GM23338 (cell line): ENCODE results near the gene SYT7. TPM values are rescaled to one million over a fixed set of nuclear protein-coding genes. Genes with fewer than 3 reads are reported as not detected.
A peak's percentile ranks its signal among the peaks of the same experiment; 100 is the strongest.

Source experiments
- ATAC-seq: fragments of 200-7000 bp; cut with Tn5 transposase; 3 replicates; pipeline ENCODE4 v1.9.1; 2020
- DNase-seq: peaks from one replicate; pipeline ENCODE4 v3.0.0-alpha.2; 2015; ENCODE audit warnings: low spot score
- H2AFZ ChIP-seq: fragments of 200-600 bp; sonication (generic); 2 replicates; pipeline ENCODE4 v1.8.0; 2016; ENCODE audit warnings: antibody characterized with exemption, mild to moderate bottlenecking, moderate library complexity
- H3F3A ChIP-seq: fragments of 200-600 bp; sonication (generic); replicated peaks from 2 replicates; pipeline ENCODE4 v1.8.0; 2017; ENCODE audit warnings: antibody characterized with exemption, mixed run types, low read depth
- H3K27ac ChIP-seq: fragments of 200-600 bp; sonication (generic); 2 replicates; pipeline ENCODE4 v1.6.1; 2016; ENCODE audit warnings: low read depth
- H3K27me3 ChIP-seq: fragments of 200-600 bp; sonication (generic); 2 replicates; pipeline ENCODE4 v1.8.0; 2016; ENCODE audit warnings: mild to moderate bottlenecking, mixed run types, moderate library complexity; ENCODE audit not compliant: insufficient read depth
- H3K36me3 ChIP-seq: fragments of 200-600 bp; sonication (generic); 2 replicates; pipeline ENCODE4 v1.8.0; 2016; ENCODE audit warnings: mild to moderate bottlenecking; ENCODE audit not compliant: insufficient read depth
- H3K4me1 ChIP-seq: fragments of 200-600 bp; sonication (generic); 2 replicates; pipeline ENCODE4 v1.8.0; 2016; ENCODE audit warnings: mild to moderate bottlenecking, moderate library complexity; ENCODE audit not compliant: insufficient read depth
- H3K4me2 ChIP-seq: fragments of 200-600 bp; sonication (generic); 2 replicates; pipeline ENCODE4 v1.7.1; 2017; ENCODE audit warnings: mixed run types
- H3K4me3 ChIP-seq: fragments of 200-600 bp; sonication (generic); 2 replicates; pipeline ENCODE4 v1.6.1; 2016; ENCODE audit warnings: mixed run types
- H3K79me2 ChIP-seq: fragments of 200-600 bp; sonication (generic); replicated peaks from 2 replicates; pipeline ENCODE4 v1.8.0; 2017; ENCODE audit warnings: mild to moderate bottlenecking; ENCODE audit not compliant: insufficient read depth
- H3K9me2 ChIP-seq: fragments of 200-600 bp; sonication (generic); 2 replicates; pipeline ENCODE4 v1.8.0; 2017; ENCODE audit not compliant: insufficient read depth
- H4K20me1 ChIP-seq: fragments of 200-600 bp; sonication (generic); replicated peaks from 2 replicates; pipeline ENCODE4 v1.8.0; 2017; ENCODE audit warnings: mild to moderate bottlenecking; ENCODE audit not compliant: insufficient read depth
- H3K27ac Mint-ChIP-seq: 2 replicates; pipeline ENCODE4 v1.8.0; 2020; ENCODE audit warnings: inconsistent platforms, mild to moderate bottlenecking, moderate library complexity, mixed read lengths
- H3K27me3 Mint-ChIP-seq: 3 replicates; pipeline ENCODE4 v1.8.0; 2022; ENCODE audit warnings: low read depth, mild to moderate bottlenecking, moderate library complexity, mixed read lengths, inconsistent platforms; ENCODE audit not compliant: insufficient read depth, poor library complexity
- H3K36me3 Mint-ChIP-seq: 3 replicates; pipeline ENCODE4 v1.8.0; 2021; ENCODE audit warnings: low read depth, mild to moderate bottlenecking, inconsistent platforms, moderate library complexity, mixed read lengths
- H3K4me1 Mint-ChIP-seq: 3 replicates; pipeline ENCODE4 v1.8.0; 2020; ENCODE audit warnings: mild to moderate bottlenecking, inconsistent platforms, mixed read lengths
- H3K4me3 Mint-ChIP-seq: 3 replicates; pipeline ENCODE4 v1.8.0; 2021; ENCODE audit warnings: moderate library complexity, mild to moderate bottlenecking, inconsistent platforms, mixed read lengths
- H3K9me3 Mint-ChIP-seq: 3 replicates; pipeline ENCODE4 v1.8.0; 2020; ENCODE audit warnings: moderate library complexity, mild to moderate bottlenecking, inconsistent platforms, mixed read lengths
- CREB1 ChIP-seq: fragments of 250-450 bp; sonication (Bioruptor Pico); IDR thresholded peaks from 2 replicates; pipeline ENCODE4 v1.5.0; 2020; ENCODE audit warnings: low read depth, mild to moderate bottlenecking, moderate library complexity
- EZH2 ChIP-seq: fragments of 200-600 bp; sonication (generic); IDR thresholded peaks from one replicate; pipeline ENCODE4 v1.8.0; 2017; ENCODE audit warnings: antibody characterized with exemption, mild to moderate bottlenecking, low read depth; ENCODE audit not compliant: unreplicated experiment
- JUNB ChIP-seq: IDR thresholded peaks from one replicate; pipeline ENCODE4 v1.6.1; 2016; ENCODE audit warnings: antibody characterized with exemption; ENCODE audit not compliant: unreplicated experiment
- NANOG ChIP-seq: IDR thresholded peaks from 2 replicates; pipeline ENCODE4 v1.6.1; 2016; ENCODE audit warnings: antibody characterized with exemption, borderline replicate concordance
- POLR2AphosphoS5 ChIP-seq: IDR thresholded peaks from 2 replicates; pipeline ENCODE4 v1.6.1; 2016; ENCODE audit warnings: antibody characterized with exemption, low read depth
- STAT1 ChIP-seq: IDR thresholded peaks from one replicate; pipeline ENCODE4 v1.6.1; 2016; ENCODE audit warnings: antibody characterized with exemption; ENCODE audit not compliant: unreplicated experiment
- ZNF331 ChIP-seq: fragments of 250-450 bp; sonication (Bioruptor Pico); IDR thresholded peaks from 2 replicates; pipeline ENCODE4 v1.5.0; 2020; ENCODE audit warnings: low read depth, mild to moderate bottlenecking, moderate library complexity
- ZNF462 ChIP-seq: fragments of 250-450 bp; sonication (Bioruptor Pico); IDR thresholded peaks from 2 replicates; pipeline ENCODE4 v1.5.0; 2020; ENCODE audit warnings: mild to moderate bottlenecking, moderate library complexity
- polyA plus RNA-seq: library from polyadenylated mRNA; unstranded; fragments of >200 nt; fragmentation: Nextera tagmentation; extraction: Ambion mirVana; gene quantifications from 2 replicates; pipeline ENCODE4 v1.2.1, GENCODE V29; 2016
- total RNA-seq: library from RNA; depleted of rRNA; stranded (reverse); fragments of >200 nt; shearing (Covaris generic); gene quantifications from 2 replicates; pipeline ENCODE4 v1.2.3, GENCODE V29; 2014
- TF ChIP-seq, protein P1 (sequence below): IDR thresholded peaks from 2 replicates; pipeline ENCODE4 v1.6.1; 2016; ENCODE audit warnings: antibody characterized with exemption
- TF ChIP-seq, protein P2 (sequence below), 2 experiments: fragments of 200-600 bp in 1 of 2; sonication (generic) in 1 of 2; conservative IDR thresholded peaks; 2 replicates each; pipeline versions ENCODE4 v1.5.1 to v1.6.1; 2016 to 2017; ENCODE audit warnings: antibody characterized with exemption in 2 of 2, low read depth in 2 of 2, mild to moderate bottlenecking in 2 of 2, moderate library complexity in 1 of 2

SYT7 gene
- total and polyA plus RNA-seq, 2 experiments from 2014 or later = 1.6 to 10.3 TPM

GRCh38 chr11:61542024-61542461 lies 38.8 kb downstream of the SYT7 start (continued):
- TF ChIP-seq ZNF331 (no peak), CREB1 (CRISPR knock-in tag) (no peak), EZH2 (no peak)
- TF ChIP-seq, protein P1, sequence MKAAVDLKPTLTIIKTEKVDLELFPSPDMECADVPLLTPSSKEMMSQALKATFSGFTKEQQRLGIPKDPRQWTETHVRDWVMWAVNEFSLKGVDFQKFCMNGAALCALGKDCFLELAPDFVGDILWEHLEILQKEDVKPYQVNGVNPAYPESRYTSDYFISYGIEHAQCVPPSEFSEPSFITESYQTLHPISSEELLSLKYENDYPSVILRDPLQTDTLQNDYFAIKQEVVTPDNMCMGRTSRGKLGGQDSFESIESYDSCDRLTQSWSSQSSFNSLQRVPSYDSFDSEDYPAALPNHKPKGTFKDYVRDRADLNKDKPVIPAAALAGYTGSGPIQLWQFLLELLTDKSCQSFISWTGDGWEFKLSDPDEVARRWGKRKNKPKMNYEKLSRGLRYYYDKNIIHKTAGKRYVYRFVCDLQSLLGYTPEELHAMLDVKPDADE = no peak

- 0 out of 2 replicates have a peak overlapping the region, but pooled peaks have one; percentile 30 for H3K27ac Mint-ChIP-seq
- Histone ChIP-seq H3K9me2 (peaks cover 13% of the 10 kb centered on the region), H3K27ac (no peak overlapping the region), H3K79me2 (no peaks in the 10 kb centered on the region), H3F3A (0 out of 2 replicates have a peak, but pooled peaks cover 3% of the 10 kb centered on the region), H2AFZ (no peak overlapping the region), H3K4me2 (peak overlapping the region; percentile 70), H3K4me3 (no peak overlapping the region), H3K27me3 (no peaks in the 10 kb centered on the region), H3K36me3 (no peaks in the 10 kb centered on the region), H4K20me1 (no peaks in the 10 kb centered on the region), H3K4me1 (peaks cover 21% of the 10 kb centered on the region)
- H3K4me1 Mint-ChIP-seq = peaks cover 54% of the 10 kb centered on the region
- no peaks in the 10 kb centered on the region; the same call in 2 of the 3 replicates for H3K36me3 Mint-ChIP-seq
- DNase-seq (peak; percentile 80), ATAC-seq (peak; percentile 73)
- no peaks in the 10 kb centered on the region for H3K9me3 Mint-ChIP-seq
- H3K27me3 Mint-ChIP-seq = peaks cover 12% of the 10 kb centered on the region
- H3K4me3 Mint-ChIP-seq = no peak overlapping the region; the same call in 2 of the 3 replicates
- no peak for TF ChIP-seq STAT1
- TF ChIP-seq POLR2AphosphoS5 = 0 out of 2 replicates have a peak, but pooled peaks have one; percentile 23
These were observed 39.3 kb downstream of the SYT7 start for GRCh38 chr11:61541598-61541997.

DNA sequence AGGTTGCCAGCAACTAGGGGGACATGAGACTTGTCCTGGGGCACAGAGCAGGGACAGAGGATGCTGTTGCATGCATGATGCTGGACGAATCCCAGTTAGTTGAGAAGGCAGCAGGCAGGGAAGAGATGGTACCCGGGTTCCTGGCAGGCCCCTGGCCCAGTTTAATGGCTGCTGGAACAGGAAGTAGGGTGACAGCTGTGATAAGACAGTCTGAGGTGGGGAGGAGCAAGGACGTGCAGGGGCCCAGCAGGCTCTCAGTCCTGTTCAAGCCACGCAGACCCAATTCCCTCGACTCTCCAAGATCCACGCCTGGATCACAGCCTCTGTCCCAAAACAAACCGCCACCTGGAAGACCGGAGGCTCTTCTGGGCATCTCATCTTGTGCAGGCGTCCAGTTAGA lies 40.3 kb downstream of the SYT7 start:
- Mint-ChIP-seq H3K27me3 (peaks cover 10% of the 10 kb centered on the region), H3K4me3 (no peak overlapping the region), H3K9me3 (no peaks in the 10 kb centered on the region), H3K27ac (no peak overlapping the region), H3K4me1 (peaks cover 47% of the 10 kb centered on the region), H3K36me3 (no peaks in the 10 kb centered on the region; the same call in 2 of the 3 replicates)
- Histone ChIP-seq H3F3A (0 out of 2 replicates have a peak, but pooled peaks cover 3% of the 10 kb centered on the region), H3K27ac (no peak overlapping the region), H3K4me2 (no peak overlapping the region), H3K36me3 (no peaks in the 10 kb centered on the region), H2AFZ (no peak overlapping the region), H3K79me2 (no peaks in the 10 kb centered on the region), H3K9me2 (peaks cover 13% of the 10 kb centered on the region), H3K4me1 (peaks cover 21% of the 10 kb centered on the region), H4K20me1 (no peaks in the 10 kb centered on the region), H3K27me3 (no peaks in the 10 kb centered on the region), H3K4me3 (no peak overlapping the region)
- DNase-seq = no peak
- no peak for ATAC-seq
- TF ChIP-seq NANOG (no peak), JUNB (no peak), CREB1 (CRISPR knock-in tag) (no peak), POLR2AphosphoS5 (no peak), ZNF331 (no peak), ZNF462 (CRISPR knock-in tag) (no peak), EZH2 (no peak)
- TF ChIP-seq, protein P2, sequence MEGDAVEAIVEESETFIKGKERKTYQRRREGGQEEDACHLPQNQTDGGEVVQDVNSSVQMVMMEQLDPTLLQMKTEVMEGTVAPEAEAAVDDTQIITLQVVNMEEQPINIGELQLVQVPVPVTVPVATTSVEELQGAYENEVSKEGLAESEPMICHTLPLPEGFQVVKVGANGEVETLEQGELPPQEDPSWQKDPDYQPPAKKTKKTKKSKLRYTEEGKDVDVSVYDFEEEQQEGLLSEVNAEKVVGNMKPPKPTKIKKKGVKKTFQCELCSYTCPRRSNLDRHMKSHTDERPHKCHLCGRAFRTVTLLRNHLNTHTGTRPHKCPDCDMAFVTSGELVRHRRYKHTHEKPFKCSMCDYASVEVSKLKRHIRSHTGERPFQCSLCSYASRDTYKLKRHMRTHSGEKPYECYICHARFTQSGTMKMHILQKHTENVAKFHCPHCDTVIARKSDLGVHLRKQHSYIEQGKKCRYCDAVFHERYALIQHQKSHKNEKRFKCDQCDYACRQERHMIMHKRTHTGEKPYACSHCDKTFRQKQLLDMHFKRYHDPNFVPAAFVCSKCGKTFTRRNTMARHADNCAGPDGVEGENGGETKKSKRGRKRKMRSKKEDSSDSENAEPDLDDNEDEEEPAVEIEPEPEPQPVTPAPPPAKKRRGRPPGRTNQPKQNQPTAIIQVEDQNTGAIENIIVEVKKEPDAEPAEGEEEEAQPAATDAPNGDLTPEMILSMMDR (conservative IDR thresholded peaks at IDR 0.05; ENCODE audit: low read depth in 2 of 2) = no peak
